HepG2 (cell line): ENCODE data around the gene DELE1. TPM values are rescaled to one million over a fixed set of nuclear protein-coding genes. Genes with fewer than 3 reads are reported as not detected.

Source experiments
- ATAC-seq: fragments of 200-7000 bp; cut with Tn5 transposase; 3 replicates; pipeline ENCODE4 v1.9.1; 2020; ENCODE audit warnings: mild to moderate bottlenecking, moderate library complexity
- BruUV-seq: library from RNA; stranded (reverse); fragments of 400-500 nt; replicated peaks from 2 replicates; lab custom pipeline; 2021; lab: Mats Ljungman, UMichigan
- CTCF ChIA-PET: fragments of 300-600 bp; formaldehyde crosslinking; extraction: SDS; loops from one replicate; lab custom pipeline; 2021; ENCODE audit warnings: low total read pairs, inconsistent platforms, low intra/inter-chr PET ratio; lab: Yijun Ruan, JAX
- POLR2A ChIA-PET: fragments of 350-600 bp; sonication (Branson Sonifier 250); formaldehyde crosslinking; loops from one replicate; lab custom pipeline; 2020; ENCODE audit warnings: antibody characterized with exemption, inconsistent platforms; lab: Yijun Ruan, JAX
- DNase-seq: peaks from one replicate; pipeline ENCODE4 v3.0.0-alpha.2; 2015; ENCODE audit warnings: low spot score
- FAIRE-seq: peaks from 3 replicates; lab custom pipeline; 2011; peaks lifted over from hg19 to GRCh38; lab: Jason Lieb, UNC
- H2AFZ ChIP-seq: one replicate; pipeline ENCODE4 v1.6.1; 2011; ENCODE audit warnings: low read length, inconsistent platforms
- H3K27ac ChIP-seq: fragments of 300-600 bp; 3 replicates; pipeline ENCODE4 v1.8.0; 2011; ENCODE audit warnings: mixed run types, mild to moderate bottlenecking, mixed read lengths, low read length, inconsistent platforms; ENCODE audit not compliant: insufficient read depth; ENCODE audit errors: extremely low read length
- H3K27me3 ChIP-seq, 2 experiments: fragments of 200-600 bp in 1 of 2; 2 replicates in 1 of 2; 3 replicates in 1 of 2; pipeline versions ENCODE4 v1.6.0 to v1.8.0; 2011; ENCODE audit warnings: low read length in 2 of 2, mild to moderate bottlenecking in 2 of 2, moderate library complexity in 2 of 2, inconsistent platforms in 1 of 2; ENCODE audit not compliant: insufficient read depth in 2 of 2, control insufficient read depth in 1 of 2
- H3K36me3 ChIP-seq, 2 experiments: fragments of 200-600 bp in 1 of 2; replicated peaks in 1 of 2; 2 replicates in 1 of 2; 3 replicates in 1 of 2; pipeline versions ENCODE4 v1.5.1 to v1.8.0; 2011; ENCODE audit warnings: low read length in 2 of 2, inconsistent platforms in 1 of 2; ENCODE audit not compliant: insufficient read depth in 2 of 2, control insufficient read depth in 1 of 2
- H3K4me1 ChIP-seq: 2 replicates; pipeline ENCODE4 v1.5.1; 2012; ENCODE audit warnings: low read length, inconsistent platforms; ENCODE audit not compliant: insufficient read depth
- H3K4me2 ChIP-seq: 2 replicates; pipeline ENCODE4 v1.6.0; 2011; ENCODE audit warnings: low read depth, low read length, inconsistent platforms
- H3K4me3 ChIP-seq, 3 experiments: fragments of 200-600 bp in 1 of 3; sonication (generic), shearing (Covaris generic) in 1 of 3; replicated peaks in 1 of 3; 2 replicates each; pipeline ENCODE4 v1.5.1; 2011 to 2016; ENCODE audit warnings: low read length in 3 of 3, inconsistent platforms in 2 of 3, low read depth in 2 of 3, mild to moderate bottlenecking in 2 of 3, control low read depth in 1 of 3, mixed read lengths in 1 of 3; ENCODE audit not compliant: insufficient read depth in 1 of 3
- H3K79me2 ChIP-seq: one replicate; pipeline ENCODE4 v1.6.1; 2011; ENCODE audit warnings: low read length, inconsistent platforms; ENCODE audit not compliant: insufficient read depth
- H3K9ac ChIP-seq: 2 replicates; pipeline ENCODE4 v1.6.0; 2011; ENCODE audit warnings: mild to moderate bottlenecking, low read depth, low read length, inconsistent platforms; ENCODE audit not compliant: insufficient read depth
- H3K9me3 ChIP-seq: 2 replicates; pipeline ENCODE4 v1.5.1; 2012; ENCODE audit warnings: mild to moderate bottlenecking, low read length
- H4K20me1 ChIP-seq: 2 replicates; pipeline ENCODE4 v1.6.0; 2011; ENCODE audit warnings: inconsistent platforms, mild to moderate bottlenecking, low read length, moderate library complexity; ENCODE audit not compliant: insufficient read depth
- LCORL ChIP-seq, 2 experiments: fragments of 450-650 bp in 1 of 2; sonication (generic) in 1 of 2; formaldehyde crosslinking in 1 of 2; IDR thresholded peaks; 2 replicates each; pipeline versions ENCODE4 v1.5.0 to v1.6.1; 2017 to 2020; ENCODE audit warnings: antibody characterized with exemption in 1 of 2, missing genetic modification reagents in 1 of 2
- ZBTB1 ChIP-seq: sonication (generic); formaldehyde crosslinking; IDR thresholded peaks from 2 replicates; pipeline ENCODE4 v1.4.0; 2020; ENCODE audit warnings: missing genetic modification reagents, borderline replicate concordance
- ZNF567 ChIP-seq: sonication (generic); formaldehyde crosslinking; IDR thresholded peaks from 2 replicates; pipeline ENCODE4 v1.8.1; 2023; ENCODE audit warnings: mild to moderate bottlenecking, missing genetic modification reagents, borderline replicate concordance
- WGBS: methylation state at CpG from one replicate; pipeline ENCODE4 v1.1.6; 2017; ENCODE audit warnings: low lambda C conversion rate; 5-methylcytosine and 5-hydroxymethylcytosine counted together
- in situ Hi-C: cut with HindIII; loops from 2 replicates; pipeline ENCODE4 v1.10.0; 2017; ENCODE audit warnings: low pct_unique_long_range_greater_than_20kb; ENCODE audit not compliant: extremely low pct_ligation_motif_present
- intact Hi-C: fragments of 100-400 bp; cut with micrococcal nuclease; formaldehyde crosslinking; loops from one replicate; pipeline ENCODE4 v1.10.0; 2022; ENCODE audit not compliant: unreplicated experiment
- polyA plus RNA-seq, 8 experiments: library from polyadenylated mRNA; depleted of rRNA in 3 of 8; stranded (reverse) in 7 of 8; unstranded in 1 of 8; fragments of >200 nt; fragmentation: Illumina TruSeq in 4 of 8; extraction: Trizol in 4 of 8; gene quantifications; 2 replicates each; pipeline versions ENCODE4 v1.2.1 to v1.2.3, GENCODE V29; 2011 to 2016; ENCODE audit warnings: low read depth in 4 of 8, missing spikeins in 1 of 8, mixed read lengths in 1 of 8; ENCODE audit not compliant: insufficient read depth in 1 of 8
- total RNA-seq, 5 experiments: library from RNA; depleted of rRNA; stranded (reverse); fragments of >200 nt; fragmentation: Illumina TruSeq; extraction: Trizol; gene quantifications; 2 replicates each; pipeline ENCODE4 v1.2.3, GENCODE V29; 2016; ENCODE audit warnings: low read depth in 1 of 5
- TF ChIP-seq, protein P1 (sequence below): sonication (generic); formaldehyde crosslinking; conservative IDR thresholded peaks from 2 replicates; pipeline ENCODE4 v1.4.0; 2020; ENCODE audit warnings: missing genetic modification reagents

DELE1 gene
- total and polyA plus RNA-seq, 2 of the 13 experiments (the other 11 are each of a cell fraction or from before 2014, with no cell fraction given): 57.5 to 90.3 TPM

GRCh38 chr5:141910271-141910673 is 13.4 kb upstream of the DELE1 start:
- no peak overlapping the region for H3K27ac ChIP-seq
- FAIRE-seq: no peak

GRCh38 chr5:141913560-141914198 is 10.0 kb upstream of the DELE1 start:
- H3K27me3 ChIP-seq: peaks cover 0 to 32% of the 10 kb centered on the region in 2 experiments; a peak in 3 of 5 replicates
- no TSS peak for BruUV-seq
- no peaks in the 10 kb centered on the region for H3K36me3 ChIP-seq
- H3K4me3 ChIP-seq: peak overlapping the region; percentile 18 to 66 (median 22); a peak in 5 of 6 replicates
- TF ChIP-seq ZNF567: no peak
- TF ChIP-seq, protein P1, sequence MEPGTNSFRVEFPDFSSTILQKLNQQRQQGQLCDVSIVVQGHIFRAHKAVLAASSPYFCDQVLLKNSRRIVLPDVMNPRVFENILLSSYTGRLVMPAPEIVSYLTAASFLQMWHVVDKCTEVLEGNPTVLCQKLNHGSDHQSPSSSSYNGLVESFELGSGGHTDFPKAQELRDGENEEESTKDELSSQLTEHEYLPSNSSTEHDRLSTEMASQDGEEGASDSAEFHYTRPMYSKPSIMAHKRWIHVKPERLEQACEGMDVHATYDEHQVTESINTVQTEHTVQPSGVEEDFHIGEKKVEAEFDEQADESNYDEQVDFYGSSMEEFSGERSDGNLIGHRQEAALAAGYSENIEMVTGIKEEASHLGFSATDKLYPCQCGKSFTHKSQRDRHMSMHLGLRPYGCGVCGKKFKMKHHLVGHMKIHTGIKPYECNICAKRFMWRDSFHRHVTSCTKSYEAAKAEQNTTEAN (CRISPR knock-in tag): 0 out of 2 replicates have a peak, but pooled peaks have one; percentile 13
- WGBS: 49% methylated on average over 16 of the region's 16 CpGs
- ChIA-PET CTCF (no interaction called here), POLR2A (interaction anchor here (3.9 kb wide), 1 partner anchor 10 kb away, joined by 22 read pairs; the partner anchor contains the start of gene DELE1)
- ATAC-seq: no peak; the same call in 2 of the 3 replicates
- intact Hi-C loops: loop anchor here (2.0 kb wide), 1 partner anchor 47 kb away; no protein-coding TSS in a partner anchor
- H3K9ac ChIP-seq: no peak overlapping the region
- peaks cover 13% of the 10 kb centered on the region for H3K4me1 ChIP-seq
- DNase-seq: no peak
- in situ Hi-C loops: no loop called here
- peak overlapping the region; percentile 75 for H3K4me2 ChIP-seq
- no peak overlapping the region for H2AFZ ChIP-seq
- no peak for FAIRE-seq
- H3K27ac ChIP-seq: no peak overlapping the region
- H4K20me1 ChIP-seq: no peaks in the 10 kb centered on the region
- no peaks in the 10 kb centered on the region for H3K79me2 ChIP-seq
- no peaks in the 10 kb centered on the region for H3K9me3 ChIP-seq

More at GRCh38 chr5:141910271-141910673, 13.4 kb upstream of the DELE1 start:
- Histone ChIP-seq H3K36me3 (no peaks in the 10 kb centered on the region), H3K27me3 (peaks cover 0 to 16% of the 10 kb centered on the region in 2 experiments; a peak in 3 of 5 replicates), H3K4me3 (no peak overlapping the region), H2AFZ (no peak overlapping the region), H3K9me3 (no peaks in the 10 kb centered on the region), H3K4me2 (no peak overlapping the region), H3K4me1 (peaks cover 13% of the 10 kb centered on the region), H3K79me2 (no peaks in the 10 kb centered on the region), H4K20me1 (no peaks in the 10 kb centered on the region), H3K9ac (no peak overlapping the region)
- no TSS peak for BruUV-seq
- 0% methylated on average over 1 of the region's 2 CpGs for WGBS
- DNase-seq (no peak), ATAC-seq (no peak)
- POLR2A ChIA-PET: interaction anchor here (0.6 kb wide), 1 partner anchor 13 kb away, joined by 3 read pairs; the partner anchor contains the start of gene DELE1
- intact Hi-C loops: no loop called here
- CTCF ChIA-PET: no interaction called here
- in situ Hi-C loops: no loop called here
- TF ChIP-seq LCORL (IDR thresholded peaks at IDR 0.05) (no peak), LCORL (CRISPR knock-in tag; IDR thresholded peaks at IDR 0.05) (no peak), ZBTB1 (CRISPR knock-in tag) (no peak)
